HG03521 (cell line): ENCODE results near the gene CXCL9.
"Not testable (repeated sequence)": the region's sequence is repeated elsewhere in the genome, so short reads cannot be mapped to it uniquely, and the experiment has no call there.

Experiments used
- ATAC-seq: cut with Tn5 transposase; IDR thresholded peaks from one replicate; pipeline ENCODE4 v1.9.1; 2021; ENCODE audit warnings: mild to moderate bottlenecking, moderate library complexity; ENCODE audit not compliant: unreplicated experiment

CXCL9 gene

DNA sequence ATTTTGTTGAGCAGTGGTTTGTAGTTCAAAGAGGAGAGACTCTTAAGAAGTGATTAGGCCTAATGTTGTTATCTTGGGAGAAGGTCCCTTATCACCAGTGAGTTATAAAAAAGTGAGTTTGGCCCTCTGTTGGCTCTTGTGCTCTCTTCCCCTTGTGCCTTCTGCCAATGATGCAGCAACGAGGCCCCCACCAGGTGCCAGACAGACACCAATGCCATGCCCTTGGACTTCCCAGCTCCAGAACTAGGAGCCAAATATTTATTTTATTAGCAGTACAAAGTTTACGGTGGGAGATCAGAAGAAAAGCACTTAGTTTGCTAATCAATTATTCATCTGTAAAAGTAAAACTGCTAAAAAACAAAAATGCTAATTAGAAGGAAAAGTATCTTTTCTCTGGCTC is 43.8 kb downstream of the CXCL9 start:
- no peak for ATAC-seq

DNA sequence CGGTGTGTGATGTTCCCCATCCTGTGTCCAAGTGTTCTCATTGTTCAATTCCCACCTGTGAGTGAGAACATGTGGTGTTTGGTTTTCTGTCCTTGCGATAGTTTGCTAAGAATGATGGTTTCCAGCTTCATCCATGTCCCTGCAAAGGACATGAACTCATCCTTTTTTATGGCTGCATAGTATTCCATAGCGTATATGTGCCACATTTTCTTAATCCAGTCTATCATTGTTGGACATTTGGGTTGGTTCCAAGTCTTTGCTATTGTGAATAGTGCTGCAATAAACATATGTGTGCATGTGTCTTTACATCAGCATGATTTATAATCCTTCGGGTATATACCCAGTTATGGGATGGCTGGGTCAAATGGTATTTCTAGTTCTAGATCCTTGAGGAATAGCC is 45.2 kb downstream of the CXCL9 start:
- not testable (repeated sequence) for ATAC-seq

DNA sequence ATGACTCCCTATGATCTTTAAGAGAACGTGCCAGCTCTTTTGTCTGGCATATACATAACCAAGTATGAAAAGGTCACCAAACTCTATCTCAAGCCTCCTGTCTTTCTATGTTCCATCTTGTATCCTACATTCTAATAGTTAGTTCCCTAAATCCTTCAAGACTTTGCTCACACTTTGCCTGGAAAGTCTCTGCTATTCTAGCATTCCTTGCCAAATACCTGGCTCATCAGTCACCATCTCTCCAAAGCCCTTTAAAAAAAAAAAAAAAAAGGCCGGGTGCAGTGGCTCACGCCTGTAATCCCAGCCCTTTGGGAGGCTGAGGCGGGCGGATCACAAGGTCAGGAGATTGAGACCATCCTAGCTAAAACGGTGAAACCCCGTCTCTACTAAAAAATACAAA is 48.8 kb downstream of the CXCL9 start:
- not testable (repeated sequence) for ATAC-seq

DNA sequence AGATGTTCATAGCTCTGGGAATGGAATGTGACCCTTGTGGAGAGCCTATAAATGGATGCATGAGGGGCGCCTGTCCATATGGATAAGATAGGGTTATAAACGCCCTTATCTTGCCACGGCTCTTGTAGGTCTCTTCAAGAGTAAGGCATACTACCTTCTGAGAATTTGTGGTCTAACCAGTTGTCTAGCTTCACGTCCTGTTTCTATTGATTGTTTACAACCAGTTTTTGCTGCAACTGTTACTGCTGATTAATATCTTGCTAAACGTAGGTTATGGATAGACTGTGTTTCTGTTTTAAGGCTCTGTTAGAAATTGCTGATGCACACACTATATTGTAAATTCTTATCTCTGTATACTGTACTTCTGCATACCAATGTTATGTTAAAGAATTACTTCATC is 52.5 kb downstream of the CXCL9 start:
- not testable (repeated sequence) for ATAC-seq

DNA sequence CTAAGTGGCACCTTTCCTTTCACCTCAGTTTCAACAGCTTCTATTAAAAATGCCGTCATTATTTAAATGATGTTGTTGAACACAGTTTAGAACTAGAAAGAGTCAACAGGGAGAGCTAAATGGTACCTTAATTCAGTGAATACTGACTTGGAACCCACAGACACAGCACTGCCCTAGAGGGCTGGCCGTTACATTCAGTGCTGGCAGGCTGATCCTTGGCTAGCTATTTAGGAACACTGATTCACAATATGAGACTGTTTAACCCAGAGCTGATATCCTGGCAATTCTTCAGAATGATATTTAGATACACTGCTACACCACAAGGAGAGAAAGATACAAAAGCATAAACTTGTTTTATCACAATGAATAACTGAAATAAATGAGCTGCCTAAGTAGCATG is 53.8 kb downstream of the CXCL9 start:
- no peak for ATAC-seq
